GM19035 (cell line): ENCODE measurements around the gene TSPAN2.

Experiments
- ATAC-seq: cut with Tn5 transposase; IDR thresholded peaks from one replicate; pipeline ENCODE4 v1.9.1; 2021; ENCODE audit not compliant: unreplicated experiment

The TSPAN2 gene

GRCh38 chr1:115114308-115114707 lies 25.0 kb upstream of the TSPAN2 start:
- no peak for ATAC-seq

GRCh38 chr1:115113766-115114165 lies 24.5 kb upstream of the TSPAN2 start:
- no peak for ATAC-seq

GRCh38 chr1:115112496-115113375 lies 23.4 kb upstream of the TSPAN2 start:
- no peak for ATAC-seq

GRCh38 chr1:115107516-115108260 lies 18.4 kb upstream of the TSPAN2 start:
- ATAC-seq = no peak

DNA sequence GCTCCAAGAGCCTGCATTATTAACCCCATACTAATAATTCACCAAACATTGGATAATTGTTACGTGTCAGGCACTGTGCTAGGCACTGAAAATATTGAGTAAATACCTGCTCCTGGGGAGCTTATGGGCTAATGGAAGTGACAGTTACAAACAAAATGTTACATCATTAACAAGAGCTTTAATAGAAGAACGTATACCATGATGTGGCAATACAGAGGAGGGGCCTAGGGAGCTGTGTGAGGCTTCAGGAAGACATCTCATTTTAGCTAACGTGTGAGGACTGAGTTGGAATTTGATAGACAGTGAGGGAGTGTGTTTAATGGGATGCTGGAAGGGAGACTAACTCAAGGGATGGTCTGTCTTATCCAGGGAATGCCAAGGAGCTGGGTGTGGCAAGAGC lies 16.5 kb upstream of the TSPAN2 start:
- no peak for ATAC-seq

GRCh38 chr1:115099693-115100050 lies 10.4 kb upstream of the TSPAN2 start:
- no peak for ATAC-seq

- ATAC-seq = peak; percentile 89
Measured at GRCh38 chr1:115098979-115099692, 9.8 kb upstream of the TSPAN2 start.

GRCh38 chr1:115092175-115092574 lies 2.9 kb upstream of the TSPAN2 start:
- ATAC-seq = no peak

DNA sequence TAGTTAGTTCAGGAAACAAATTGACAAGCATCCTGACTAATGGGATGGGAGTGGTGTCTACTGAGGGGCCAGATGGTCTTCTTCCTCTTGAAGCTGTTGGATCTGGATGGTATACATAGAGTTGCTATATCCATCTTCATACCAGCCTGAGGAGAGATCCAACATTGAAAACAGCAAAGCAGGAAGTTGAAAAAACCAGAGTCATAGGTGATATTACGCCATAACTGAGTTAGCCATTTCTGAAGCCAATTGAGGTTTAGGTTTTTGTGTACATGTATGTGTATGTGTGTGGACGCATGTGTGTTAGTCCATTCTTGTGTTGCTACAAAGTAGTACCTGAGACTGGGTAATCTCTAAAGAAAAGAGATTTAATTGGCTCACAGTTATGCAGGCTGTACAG lies 2.3 kb upstream of the TSPAN2 start:
- ATAC-seq = no peak

- ATAC-seq = no peak
Measured at GRCh38 chr1:115090956-115091355, 1.7 kb upstream of the TSPAN2 start.

DNA sequence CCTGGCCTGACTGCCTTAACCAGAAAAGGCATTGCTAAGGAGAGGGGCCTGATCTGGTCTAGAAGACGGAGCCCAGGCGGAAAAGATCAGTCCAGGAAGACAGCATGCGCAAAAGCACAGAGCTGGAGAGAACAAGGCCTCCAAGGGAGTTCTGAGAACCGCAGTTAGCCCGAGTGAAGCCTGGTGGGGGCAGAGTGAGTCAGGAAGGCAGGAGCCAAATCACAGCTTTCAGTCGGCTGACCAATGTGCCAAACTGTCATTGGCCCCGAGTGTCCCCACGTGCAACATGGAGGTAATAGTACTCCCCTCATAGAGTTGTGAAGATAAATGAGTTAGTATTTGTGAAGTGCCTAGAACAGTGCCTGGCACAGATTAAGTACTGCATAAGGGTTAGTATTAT lies 1.2 kb upstream of the TSPAN2 start:
- no peak for ATAC-seq

DNA sequence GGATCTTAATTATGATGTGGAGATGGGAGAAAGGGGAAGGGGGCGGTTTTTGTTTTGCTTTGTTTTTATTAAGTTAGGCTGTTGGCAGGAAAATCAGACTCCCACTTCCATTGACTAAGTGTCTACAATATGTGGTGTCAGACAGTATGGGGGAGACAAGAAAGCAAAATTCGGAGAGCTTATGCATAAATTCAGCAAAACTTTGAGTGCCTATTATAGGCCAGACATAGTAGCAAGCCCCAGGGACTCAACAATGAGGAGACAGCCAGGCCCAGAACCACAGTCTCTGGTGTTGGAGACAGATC lies 835 bp upstream of the TSPAN2 start:
- no peak for ATAC-seq

GRCh38 chr1:115088871-115089419 lies 358 bp downstream of the TSPAN2 start:
- ATAC-seq = no peak

- no peak for ATAC-seq
Measured at GRCh38 chr1:115088115-115088778, 1.1 kb downstream of the TSPAN2 start.

GRCh38 chr1:115086176-115086830 lies 3.0 kb downstream of the TSPAN2 start:
- ATAC-seq = no peak

GRCh38 chr1:115084902-115085511 lies 4.3 kb downstream of the TSPAN2 start:
- ATAC-seq = no peak

DNA sequence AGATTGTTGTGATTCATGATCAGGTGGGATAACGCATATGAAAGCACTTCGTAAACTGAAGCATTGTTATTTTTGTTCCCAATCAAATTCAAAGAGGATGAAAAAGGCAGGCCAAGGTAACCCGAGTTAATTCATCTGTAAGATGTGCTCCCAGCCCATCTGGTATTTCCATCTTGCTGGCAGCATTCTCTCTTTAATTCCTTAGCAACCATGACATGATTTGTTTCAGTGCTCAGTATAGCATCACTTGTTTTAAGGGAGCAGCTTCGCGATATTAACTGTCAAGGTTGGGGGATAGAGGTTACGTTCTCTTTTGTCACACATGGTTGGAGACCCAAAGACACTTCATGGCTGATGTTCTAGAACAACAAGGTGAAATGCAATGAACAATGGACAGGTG lies 6.4 kb downstream of the TSPAN2 start:
- no peak for ATAC-seq

DNA sequence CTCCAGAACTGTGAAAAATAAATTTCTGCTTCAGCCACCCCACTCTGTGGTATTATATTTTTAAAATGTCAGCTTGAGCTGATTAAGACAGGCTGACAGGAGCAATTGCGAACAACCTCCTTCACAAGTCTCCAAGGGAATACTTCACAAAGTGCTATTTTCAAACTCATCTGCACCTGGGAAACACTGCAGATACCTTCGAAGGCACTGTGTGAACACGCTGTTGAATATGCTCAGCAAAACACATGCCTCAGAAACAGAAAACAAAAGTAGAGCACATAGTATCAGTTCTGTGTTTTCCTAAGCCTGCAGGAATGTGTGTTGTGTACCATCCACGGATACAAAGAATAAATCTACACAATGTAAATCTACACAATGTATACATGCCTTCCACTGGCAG lies 10.6 kb downstream of the TSPAN2 start:
- no peak for ATAC-seq

DNA sequence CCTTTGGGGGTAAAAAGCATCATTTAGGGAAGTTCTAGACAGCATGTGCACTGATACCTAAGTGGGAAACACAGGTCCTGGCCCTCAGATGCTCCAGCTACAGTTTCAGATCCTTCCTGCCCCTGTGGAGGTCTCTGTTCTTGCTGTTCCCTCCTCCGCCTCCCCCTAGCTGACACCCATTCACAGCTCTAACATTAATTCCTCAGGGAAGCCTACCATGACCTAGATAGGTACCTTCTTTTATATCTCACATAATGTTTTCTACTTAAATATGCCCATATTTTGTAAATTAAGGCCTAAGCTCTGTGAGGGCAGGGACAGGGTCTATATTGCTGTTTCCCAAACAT lies 11.3 kb downstream of the TSPAN2 start:
- ATAC-seq = no peak

DNA sequence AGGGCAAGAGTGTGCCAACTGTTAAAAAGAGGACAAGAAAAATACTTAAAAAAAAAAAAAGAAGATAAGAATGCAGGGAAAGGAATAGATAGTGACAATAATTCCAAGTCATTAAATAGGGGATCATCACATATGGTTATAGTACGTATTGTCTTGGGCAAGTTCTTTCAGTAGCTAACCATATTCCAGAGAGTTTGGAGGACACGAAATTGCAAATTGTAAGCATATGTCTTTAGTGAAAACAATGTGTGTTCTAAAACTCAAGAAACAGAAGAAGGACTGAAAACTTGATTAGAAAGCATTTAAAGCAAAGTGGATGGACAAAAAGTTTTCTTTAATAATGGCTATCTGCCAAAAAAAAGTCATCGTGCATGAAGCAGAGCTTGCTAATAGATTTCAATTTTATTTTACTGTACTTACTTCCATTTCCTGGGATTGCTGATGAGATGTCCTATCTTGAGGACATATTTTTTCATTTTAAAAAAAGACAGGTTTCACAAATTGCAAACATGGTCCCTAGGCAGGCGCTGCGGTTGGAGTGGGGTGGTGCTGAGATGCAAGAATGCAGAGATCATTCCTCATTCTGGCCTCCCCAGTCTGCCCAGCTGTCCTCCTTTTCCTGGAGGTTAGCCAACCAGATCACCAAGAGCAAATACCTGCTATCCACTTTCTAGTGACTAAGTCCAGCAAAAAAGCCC lies 11.9 kb downstream of the TSPAN2 start:
- no peak for ATAC-seq
